Retinal pigment epithelial cell (primary cell): ENCODE measurements around the gene PXT1.

Source experiments
- DNase-seq: peaks from one replicate; pipeline ENCODE4 v3.0.0-alpha.2; 2010; ENCODE audit warnings: low read depth
- H3K4me3 ChIP-seq: 2 replicates; pipeline ENCODE4 v1.5.1; 2011; ENCODE audit warnings: mild to moderate bottlenecking, low read length, control low read depth, moderate library complexity
- CTCF ChIP-seq: conservative IDR thresholded peaks from 2 replicates; pipeline ENCODE4 v1.5.1; 2011; ENCODE audit warnings: low read depth, low read length, control low read depth, inconsistent platforms

Gene PXT1

GRCh38 chr6:36381502-36382389, 60.9 kb downstream of the PXT1 start:
- no peak for DNase-seq
- TF ChIP-seq CTCF = no peak

GRCh38 chr6:36380166-36380565, 62.5 kb downstream of the PXT1 start:
- no peak for TF ChIP-seq CTCF
- no peak overlapping the region for H3K4me3 ChIP-seq
- DNase-seq = no peak

More at GRCh38 chr6:36381502-36382389, 60.9 kb downstream of the PXT1 start:
- no peak overlapping the region for H3K4me3 ChIP-seq

GRCh38 chr6:36378936-36379335, 63.7 kb downstream of the PXT1 start:
- H3K4me3 ChIP-seq = no peak overlapping the region
- no peak for DNase-seq
- no peak for TF ChIP-seq CTCF

- no peak for DNase-seq
- no peak overlapping the region for H3K4me3 ChIP-seq
- no peak for TF ChIP-seq CTCF
Measured at GRCh38 chr6:36378243-36378920, 64.3 kb downstream of the PXT1 start.

- H3K4me3 ChIP-seq = no peak overlapping the region
- DNase-seq = no peak
- no peak for TF ChIP-seq CTCF
Measured at GRCh38 chr6:36377594-36377993, 65.1 kb downstream of the PXT1 start.

- DNase-seq = no peak
- no peak overlapping the region for H3K4me3 ChIP-seq
- TF ChIP-seq CTCF = no peak
Measured at GRCh38 chr6:36376742-36377141, 65.9 kb downstream of the PXT1 start.
